ENCODE results near the gene UNC93A. TPM values are rescaled to one million over a fixed set of nuclear protein-coding genes. Genes with fewer than 3 reads are reported as not detected.
"Not testable (repeated sequence)": the region's sequence is repeated elsewhere in the genome, so short reads cannot be mapped to it uniquely, and the experiment has no call there.

Gene UNC93A
- total and polyA plus RNA-seq, 3 donors from 2014 or later: 0.39 TPM; not detected in 2

- DNase-seq: no peak
- H3K9me3 ChIP-seq: no peaks in the 10 kb centered on the region
- H3K36me3 ChIP-seq (ENCODE audit: low read depth, missing control alignments): no peaks in the 10 kb centered on the region
- no peak overlapping the region for H3K4me3 ChIP-seq
- 73 to 81% methylated on average over 4 of the region's 4 CpGs for WGBS, 2 donors
- H3K27ac ChIP-seq: no peak overlapping the region
- intact Hi-C loops (cut with DNase I; ENCODE audit: low total_unique reads): no loop called here
- no peak for TF ChIP-seq POLR2A (IDR thresholded peaks at IDR 0.05)
- H3K27me3 ChIP-seq: no peaks in the 10 kb centered on the region
- H3K4me1 ChIP-seq: peaks cover 6% of the 10 kb centered on the region
Observed at GRCh38 chr6:167244991-167245390, 46.1 kb upstream of the UNC93A start.

- TF ChIP-seq POLR2A (IDR thresholded peaks at IDR 0.05): no peak
- TF ChIP-seq, protein P1, sequence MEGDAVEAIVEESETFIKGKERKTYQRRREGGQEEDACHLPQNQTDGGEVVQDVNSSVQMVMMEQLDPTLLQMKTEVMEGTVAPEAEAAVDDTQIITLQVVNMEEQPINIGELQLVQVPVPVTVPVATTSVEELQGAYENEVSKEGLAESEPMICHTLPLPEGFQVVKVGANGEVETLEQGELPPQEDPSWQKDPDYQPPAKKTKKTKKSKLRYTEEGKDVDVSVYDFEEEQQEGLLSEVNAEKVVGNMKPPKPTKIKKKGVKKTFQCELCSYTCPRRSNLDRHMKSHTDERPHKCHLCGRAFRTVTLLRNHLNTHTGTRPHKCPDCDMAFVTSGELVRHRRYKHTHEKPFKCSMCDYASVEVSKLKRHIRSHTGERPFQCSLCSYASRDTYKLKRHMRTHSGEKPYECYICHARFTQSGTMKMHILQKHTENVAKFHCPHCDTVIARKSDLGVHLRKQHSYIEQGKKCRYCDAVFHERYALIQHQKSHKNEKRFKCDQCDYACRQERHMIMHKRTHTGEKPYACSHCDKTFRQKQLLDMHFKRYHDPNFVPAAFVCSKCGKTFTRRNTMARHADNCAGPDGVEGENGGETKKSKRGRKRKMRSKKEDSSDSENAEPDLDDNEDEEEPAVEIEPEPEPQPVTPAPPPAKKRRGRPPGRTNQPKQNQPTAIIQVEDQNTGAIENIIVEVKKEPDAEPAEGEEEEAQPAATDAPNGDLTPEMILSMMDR (IDR thresholded peaks at IDR 0.05): no peak
- H3K4me1 ChIP-seq: peaks cover 6% of the 10 kb centered on the region
- H3K4me3 ChIP-seq: no peak overlapping the region
- H3K9me3 ChIP-seq: no peaks in the 10 kb centered on the region
- WGBS, 2 donors: 95 to 96% methylated on average over 3 of the region's 3 CpGs
- no peak overlapping the region for H3K27ac ChIP-seq
- H3K36me3 ChIP-seq (ENCODE audit: low read depth, missing control alignments): no peaks in the 10 kb centered on the region
- intact Hi-C loops (cut with DNase I; ENCODE audit: low total_unique reads): no loop called here
- no peak for DNase-seq
- H3K27me3 ChIP-seq: no peaks in the 10 kb centered on the region
Observed at GRCh38 chr6:167245591-167245990, 45.5 kb upstream of the UNC93A start.

GRCh38 chr6:167247814-167248595 is 43.1 kb upstream of the UNC93A start:
- no peak for TF ChIP-seq POLR2A (IDR thresholded peaks at IDR 0.05)
- TF ChIP-seq, protein P1 (IDR thresholded peaks at IDR 0.05): no peak
- no peaks in the 10 kb centered on the region for H3K27me3 ChIP-seq
- 74 to 79% methylated on average over 24 of the region's 24 CpGs for WGBS, 2 donors
- intact Hi-C loops (cut with DNase I; ENCODE audit: low total_unique reads): no loop called here
- H3K4me3 ChIP-seq: no peak overlapping the region
- no peaks in the 10 kb centered on the region for H3K36me3 ChIP-seq (ENCODE audit: low read depth, missing control alignments)
- no peaks in the 10 kb centered on the region for H3K9me3 ChIP-seq
- H3K4me1 ChIP-seq: no peaks in the 10 kb centered on the region
- no peak overlapping the region for H3K27ac ChIP-seq
- DNase-seq: no peak

- WGBS, 2 donors: 73 to 89% methylated on average over 14 of the region's 14 CpGs
- H3K9me3 ChIP-seq; H3K4me3 ChIP-seq; H3K27me3 ChIP-seq; DNase-seq; H3K27ac ChIP-seq; H3K36me3 ChIP-seq (ENCODE audit: low read depth, missing control alignments); H3K4me1 ChIP-seq; intact Hi-C loops (cut with DNase I; ENCODE audit: low total_unique reads): not testable (repeated sequence)
Observed at GRCh38 chr6:167248878-167249455, 42.1 kb upstream of the UNC93A start.

DNA sequence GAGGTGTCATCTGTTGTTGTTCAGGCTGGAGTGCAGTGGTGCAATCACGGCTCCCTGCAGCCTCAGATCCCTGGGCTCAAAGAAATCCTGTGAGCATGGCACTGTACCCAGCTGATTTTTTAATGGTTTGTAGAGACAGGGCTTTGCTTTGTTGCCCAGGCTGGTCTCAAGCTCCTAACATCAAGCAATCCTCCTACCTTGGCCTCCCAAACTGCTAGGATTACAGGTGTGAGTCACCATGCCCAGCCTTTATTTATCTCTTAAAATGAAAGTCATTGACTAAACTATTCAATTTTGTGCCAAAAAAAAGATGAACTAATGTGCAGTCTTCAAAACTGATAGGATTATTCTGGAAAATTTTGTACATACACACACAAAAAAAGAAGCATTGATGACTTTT is 38.8 kb upstream of the UNC93A start:
- intact Hi-C loops (cut with DNase I; ENCODE audit: low total_unique reads): no loop called here
- no peak overlapping the region for H3K27ac ChIP-seq
- WGBS, 2 donors: 87 to 97% methylated on average over 1 of the region's 1 CpG

More for the DNA sequence above, 38.8 kb upstream of the UNC93A start:
- H3K9me3 ChIP-seq: no peaks in the 10 kb centered on the region
- TF ChIP-seq, protein P1 (IDR thresholded peaks at IDR 0.05): no peak
- no peak for TF ChIP-seq POLR2A (IDR thresholded peaks at IDR 0.05)
- no peaks in the 10 kb centered on the region for H3K36me3 ChIP-seq (ENCODE audit: low read depth, missing control alignments)
- DNase-seq: no peak
- no peak overlapping the region for H3K4me3 ChIP-seq
- H3K4me1 ChIP-seq: no peaks in the 10 kb centered on the region
- H3K27me3 ChIP-seq: no peaks in the 10 kb centered on the region
